ENCODE data around the gene DUSP22. TPM values are rescaled to one million over a fixed set of nuclear protein-coding genes. Genes with fewer than 3 reads are reported as not detected.

Gene DUSP22
- total and polyA plus RNA-seq, 8 donors: 15.6 to 338 (median 34.8) TPM

DNA sequence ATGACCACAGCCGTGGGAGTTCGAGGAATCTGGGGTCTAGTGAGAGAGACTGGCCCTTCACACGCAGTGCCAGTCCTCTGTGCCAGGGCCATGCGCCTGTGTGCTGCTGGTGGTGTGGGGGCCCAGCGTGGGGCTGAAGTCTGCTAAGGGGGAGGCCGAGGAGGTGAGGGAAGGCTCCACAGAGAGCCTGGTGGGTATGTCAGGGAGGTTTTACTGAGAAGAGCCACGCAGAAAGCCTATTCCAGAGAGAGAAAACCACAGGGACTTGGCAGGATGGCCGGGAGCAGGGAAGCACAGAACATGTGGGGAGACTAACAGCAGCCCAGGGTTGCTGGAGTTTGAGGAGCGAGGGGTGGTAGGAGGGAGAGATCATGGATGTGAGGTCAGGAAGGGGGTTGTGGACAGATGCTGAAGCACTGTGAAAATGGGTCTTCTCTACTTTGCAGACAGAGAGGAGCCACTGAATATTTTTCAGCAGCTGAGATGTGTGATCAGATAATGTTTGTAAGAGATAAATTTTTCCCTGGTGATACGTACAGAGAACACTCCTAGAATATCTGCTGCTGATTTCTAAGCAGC is 35.3 kb downstream of the DUSP22 start:
- TF ChIP-seq POLR2A (IDR thresholded peaks at IDR 0.05): no peak
- TF ChIP-seq EP300 (IDR thresholded peaks at IDR 0.05): no peak
- no peak for TF ChIP-seq POLR2AphosphoS5 (IDR thresholded peaks at IDR 0.05)
- Histone ChIP-seq H3K9me3 (no peaks in the 10 kb centered on the region), H3K27me3 (no peaks in the 10 kb centered on the region), H3K4me3 (no peak overlapping the region), H3K27ac (peak overlapping the region in 2 of 5 donors; percentile 19 to 38), H3K4me1 (peaks cover 7 to 30% (median 19%) of the 10 kb centered on the region in 4 donors), H3K36me3 (peaks cover 0 to 7% (median 4%) of the 10 kb centered on the region in 4 donors)
- 59 to 70% (median 65%) methylated on average over 10 of the region's 10 CpGs for WGBS, 5 donors
- intact Hi-C loops (cut with DNase I; ENCODE audit: low total_unique reads): no loop called here
- no peak for DNase-seq

- no peak overlapping the region for H3K4me3 ChIP-seq
- no peaks in the 10 kb centered on the region for H3K9me3 ChIP-seq
- peak overlapping the region in 1 of 5 donors; percentile 38 for H3K27ac ChIP-seq
- H3K27me3 ChIP-seq: no peaks in the 10 kb centered on the region
- H3K4me1 ChIP-seq: peaks cover 7 to 27% (median 19%) of the 10 kb centered on the region in 4 donors
- 41 to 52% (median 50%) methylated on average over 8 of the region's 8 CpGs for WGBS, 5 donors
- intact Hi-C loops (cut with DNase I; ENCODE audit: low total_unique reads): no loop called here
- peak in 1 of 2 donors; percentile 60 for DNase-seq
- TF ChIP-seq EP300 (IDR thresholded peaks at IDR 0.05) (no peak), POLR2AphosphoS5 (IDR thresholded peaks at IDR 0.05) (peak in 2 of 3 donors; percentile 6 to 47)
- peaks cover 0 to 7% (median 4%) of the 10 kb centered on the region in 4 donors for H3K36me3 ChIP-seq
Observed at GRCh38 chr6:328136-328670, 35.9 kb downstream of the DUSP22 start.

GRCh38 chr6:328924-329323 is 36.6 kb downstream of the DUSP22 start:
- H3K4me1 ChIP-seq: peaks cover 7 to 20% (median 19%) of the 10 kb centered on the region in 4 donors
- WGBS, 5 donors: 75 to 84% (median 78%) methylated on average over 7 of the region's 7 CpGs
- intact Hi-C loops (cut with DNase I; ENCODE audit: low total_unique reads): no loop called here

DNA sequence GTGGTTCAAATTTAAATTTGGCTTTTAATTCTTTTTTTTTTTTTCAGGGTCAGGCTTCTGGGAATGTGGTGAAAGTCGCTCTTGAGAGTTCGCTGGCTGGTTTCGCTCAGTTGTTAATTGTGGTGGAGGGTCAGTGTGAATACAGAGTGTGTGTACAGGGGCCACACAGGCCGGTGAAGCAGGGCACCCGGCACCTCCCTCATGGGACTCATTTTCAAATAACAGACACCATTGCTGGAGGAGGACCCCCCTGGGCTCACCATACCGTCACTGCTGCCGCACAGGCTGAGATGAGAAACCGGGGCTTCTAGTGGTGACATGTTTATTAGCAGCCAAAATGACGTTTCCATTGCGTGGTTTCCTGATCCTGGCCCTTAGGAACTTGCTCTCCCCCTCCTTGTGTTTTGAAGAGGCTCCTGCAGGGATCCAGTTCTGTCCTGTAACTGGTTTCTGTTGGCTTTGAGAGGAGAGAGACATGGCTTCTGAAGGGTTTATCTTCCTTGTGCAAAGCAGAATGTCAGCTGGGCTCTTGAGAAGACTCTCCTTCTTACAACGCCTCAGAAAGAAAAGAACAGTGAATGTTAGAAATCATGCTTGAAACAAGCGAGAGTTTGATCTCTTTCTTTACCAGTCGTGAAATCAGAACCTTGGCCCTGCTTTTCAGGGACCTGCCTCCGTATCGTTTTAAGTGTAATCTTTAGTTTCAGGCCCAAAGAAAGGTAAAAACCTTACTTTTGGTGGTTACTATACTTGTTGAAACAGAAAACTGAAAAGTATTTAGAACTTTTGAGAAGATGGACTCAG is 37.8 kb downstream of the DUSP22 start:
- DNase-seq: peak in 1 of 2 donors; percentile 68
- Histone ChIP-seq H3K4me3 (no peak overlapping the region), H3K36me3 (peaks cover 0 to 7% (median 4%) of the 10 kb centered on the region in 4 donors), H3K27ac (no peak overlapping the region), H3K4me1 (peaks cover 7 to 20% (median 17%) of the 10 kb centered on the region in 4 donors), H3K9me3 (no peaks in the 10 kb centered on the region), H3K27me3 (no peaks in the 10 kb centered on the region)
- intact Hi-C loops (cut with DNase I; ENCODE audit: low total_unique reads): no loop called here
- no peak for TF ChIP-seq POLR2A (IDR thresholded peaks at IDR 0.05)
- no peak for TF ChIP-seq CTCF (IDR thresholded peaks at IDR 0.05)
- no peak for TF ChIP-seq POLR2AphosphoS5 (IDR thresholded peaks at IDR 0.05)
- no peak for TF ChIP-seq EP300 (IDR thresholded peaks at IDR 0.05)
- WGBS, 5 donors: 81 to 85% (median 82%) methylated on average over 15 of the region's 15 CpGs

More at GRCh38 chr6:328924-329323, 36.6 kb downstream of the DUSP22 start:
- Histone ChIP-seq H3K9me3 (no peaks in the 10 kb centered on the region), H3K27me3 (no peaks in the 10 kb centered on the region), H3K4me3 (no peak overlapping the region), H3K36me3 (peaks cover 0 to 7% (median 4%) of the 10 kb centered on the region in 4 donors), H3K27ac (no peak overlapping the region)
- TF ChIP-seq CTCF (IDR thresholded peaks at IDR 0.05) (no peak), POLR2AphosphoS5 (IDR thresholded peaks at IDR 0.05) (no peak)
- no peak for DNase-seq

- TF ChIP-seq POLR2AphosphoS5 (IDR thresholded peaks at IDR 0.05): no peak
- no peak for TF ChIP-seq EP300 (IDR thresholded peaks at IDR 0.05)
- no peak for TF ChIP-seq CTCF (IDR thresholded peaks at IDR 0.05)
- no peak for TF ChIP-seq POLR2A (IDR thresholded peaks at IDR 0.05)
- Histone ChIP-seq H3K4me1 (peaks cover 7 to 20% (median 17%) of the 10 kb centered on the region in 4 donors), H3K27ac (no peak overlapping the region), H3K27me3 (no peaks in the 10 kb centered on the region), H3K4me3 (no peak overlapping the region), H3K9me3 (no peaks in the 10 kb centered on the region), H3K36me3 (peaks cover 0 to 7% (median 4%) of the 10 kb centered on the region in 4 donors)
- WGBS, 5 donors: 72 to 80% (median 76%) methylated on average over 8 of the region's 8 CpGs
- intact Hi-C loops (cut with DNase I; ENCODE audit: low total_unique reads): no loop called here
- DNase-seq: no peak
Observed at GRCh38 chr6:330948-331347, 38.7 kb downstream of the DUSP22 start.

Data from stomach (tissue), 9 donors.